Loucy (cell line): ENCODE measurements around the gene NRG3.

Experiments
- H2AFZ ChIP-seq: fragments of 200-600 bp; sonication (generic); 2 replicates; pipeline ENCODE4 v1.6.0; 2016; ENCODE audit warnings: antibody characterized with exemption, mild to moderate bottlenecking, low read length, moderate library complexity
- H3F3A ChIP-seq: fragments of 200-600 bp; 2 replicates; pipeline ENCODE4 v1.6.0; 2016; ENCODE audit warnings: antibody characterized with exemption, low read depth, mild to moderate bottlenecking
- H3K27me3 ChIP-seq: fragments of 200-600 bp; sonication (generic); 2 replicates; pipeline ENCODE4 v1.6.1; 2014; ENCODE audit warnings: low read length, mild to moderate bottlenecking; ENCODE audit not compliant: insufficient read depth, poor library complexity, severe bottlenecking
- H3K36me3 ChIP-seq: fragments of 200-600 bp; sonication (generic); 2 replicates; pipeline ENCODE4 v1.6.1; 2016; ENCODE audit warnings: low read length; ENCODE audit not compliant: insufficient read depth
- H3K4me1 ChIP-seq: fragments of 200-600 bp; sonication (generic); 2 replicates; pipeline ENCODE4 v1.5.1; 2014; ENCODE audit warnings: low read length, mild to moderate bottlenecking; ENCODE audit not compliant: insufficient read depth, poor library complexity, severe bottlenecking
- H3K4me2 ChIP-seq: fragments of 200-600 bp; sonication (generic); 2 replicates; pipeline ENCODE4 v1.6.0; 2014; ENCODE audit warnings: antibody characterized with exemption, low read length, low read depth, mild to moderate bottlenecking; ENCODE audit not compliant: poor library complexity, severe bottlenecking
- H3K4me3 ChIP-seq: fragments of 200-600 bp; sonication (generic); 2 replicates; pipeline ENCODE4 v1.5.1; 2014; ENCODE audit warnings: low read length, mild to moderate bottlenecking, mixed read lengths; ENCODE audit not compliant: poor library complexity, severe bottlenecking
- H3K79me2 ChIP-seq: fragments of 200-600 bp; sonication (generic); 2 replicates; pipeline ENCODE4 v1.6.1; 2014; ENCODE audit warnings: low read length; ENCODE audit not compliant: insufficient read depth
- H3K9ac ChIP-seq: fragments of 200-600 bp; sonication (generic); 2 replicates; pipeline ENCODE4 v1.6.0; 2014; ENCODE audit warnings: mild to moderate bottlenecking, low read depth, low read length, moderate library complexity; ENCODE audit not compliant: poor library complexity, severe bottlenecking
- H3K9me2 ChIP-seq: fragments of 200-600 bp; sonication (generic); replicated peaks from 2 replicates; pipeline ENCODE4 v1.6.1; 2016; ENCODE audit warnings: low read depth, low read length, mixed read lengths
- H3K9me3 ChIP-seq: fragments of 200-600 bp; sonication (generic); 2 replicates; pipeline ENCODE4 v1.6.1; 2014; ENCODE audit warnings: mild to moderate bottlenecking, antibody characterized with exemption, low read length, low read depth; ENCODE audit not compliant: insufficient read depth
- H4K20me1 ChIP-seq: fragments of 200-600 bp; sonication (generic); 2 replicates; pipeline ENCODE4 v1.6.0; 2014; ENCODE audit warnings: antibody characterized with exemption, low read length, mild to moderate bottlenecking; ENCODE audit not compliant: insufficient read depth, poor library complexity, severe bottlenecking
- CTCF ChIP-seq: fragments of 200-600 bp; sonication (generic); conservative IDR thresholded peaks from 2 replicates; pipeline ENCODE4 v1.5.1; 2014; ENCODE audit warnings: mild to moderate bottlenecking, antibody characterized with exemption, low read length
- EZH2phosphoT487 ChIP-seq: fragments of 200-600 bp; IDR thresholded peaks from 2 replicates; pipeline ENCODE4 v1.6.1; 2018; ENCODE audit warnings: antibody characterized with exemption, mild to moderate bottlenecking, moderate library complexity, borderline replicate concordance

NRG3 gene

GRCh38 chr10:81915504-81915897, 40.5 kb downstream of the NRG3 start:
- no peaks in the 10 kb centered on the region for H3F3A ChIP-seq
- no peaks in the 10 kb centered on the region for H3K9me3 ChIP-seq
- TF ChIP-seq EZH2phosphoT487 (no peak), CTCF (no peak)

GRCh38 chr10:81917666-81918065, 42.7 kb downstream of the NRG3 start:
- Histone ChIP-seq H3K79me2 (no peaks in the 10 kb centered on the region), H3K9me3 (no peaks in the 10 kb centered on the region), H3K9me2 (no peaks in the 10 kb centered on the region), H3K4me1 (no peaks in the 10 kb centered on the region), H3K9ac (no peak overlapping the region), H4K20me1 (no peaks in the 10 kb centered on the region), H3K4me3 (no peak overlapping the region), H2AFZ (no peak overlapping the region), H3K4me2 (no peak overlapping the region), H3F3A (no peaks in the 10 kb centered on the region), H3K27me3 (no peaks in the 10 kb centered on the region), H3K36me3 (no peaks in the 10 kb centered on the region)
- TF ChIP-seq EZH2phosphoT487 (no peak), CTCF (no peak)

More at GRCh38 chr10:81915504-81915897, 40.5 kb downstream of the NRG3 start:
- Histone ChIP-seq H3K79me2 (no peaks in the 10 kb centered on the region), H3K9me2 (no peaks in the 10 kb centered on the region), H3K4me3 (no peak overlapping the region), H4K20me1 (no peaks in the 10 kb centered on the region), H3K4me2 (no peak overlapping the region), H3K36me3 (no peaks in the 10 kb centered on the region), H3K9ac (no peak overlapping the region), H3K4me1 (no peaks in the 10 kb centered on the region), H3K27me3 (no peaks in the 10 kb centered on the region), H2AFZ (no peak overlapping the region)

- H3K4me2 ChIP-seq: no peak overlapping the region
- no peaks in the 10 kb centered on the region for H4K20me1 ChIP-seq
- H3K79me2 ChIP-seq: no peaks in the 10 kb centered on the region
- no peaks in the 10 kb centered on the region for H3K9me2 ChIP-seq
- no peaks in the 10 kb centered on the region for H3K27me3 ChIP-seq
- no peak overlapping the region for H3K9ac ChIP-seq
- TF ChIP-seq EZH2phosphoT487 (no peak), CTCF (no peak)
- H3K4me1 ChIP-seq: no peaks in the 10 kb centered on the region
- no peaks in the 10 kb centered on the region for H3K36me3 ChIP-seq
- H3K9me3 ChIP-seq: no peaks in the 10 kb centered on the region
- no peak overlapping the region for H3K4me3 ChIP-seq
- no peak overlapping the region for H2AFZ ChIP-seq
- H3F3A ChIP-seq: no peaks in the 10 kb centered on the region
These were observed 43.8 kb downstream of the NRG3 start for GRCh38 chr10:81918766-81919165.
